Stimulated activated CD4-positive, alpha-beta T cell treated with anti-CD3 and anti-CD28 coated beads, Interleukin-4, amount 100 ng/mL, for 1 hour (primary cell): ENCODE results near the gene TNNT3.
"Not testable (repeated sequence)": the region's sequence is repeated elsewhere in the genome, so short reads cannot be mapped to it uniquely, and the experiment has no call there.

Source experiments
- DNase-seq: peaks from one replicate; pipeline ENCODE4 v3.0.0-alpha.2; 2020

TNNT3 gene

DNA sequence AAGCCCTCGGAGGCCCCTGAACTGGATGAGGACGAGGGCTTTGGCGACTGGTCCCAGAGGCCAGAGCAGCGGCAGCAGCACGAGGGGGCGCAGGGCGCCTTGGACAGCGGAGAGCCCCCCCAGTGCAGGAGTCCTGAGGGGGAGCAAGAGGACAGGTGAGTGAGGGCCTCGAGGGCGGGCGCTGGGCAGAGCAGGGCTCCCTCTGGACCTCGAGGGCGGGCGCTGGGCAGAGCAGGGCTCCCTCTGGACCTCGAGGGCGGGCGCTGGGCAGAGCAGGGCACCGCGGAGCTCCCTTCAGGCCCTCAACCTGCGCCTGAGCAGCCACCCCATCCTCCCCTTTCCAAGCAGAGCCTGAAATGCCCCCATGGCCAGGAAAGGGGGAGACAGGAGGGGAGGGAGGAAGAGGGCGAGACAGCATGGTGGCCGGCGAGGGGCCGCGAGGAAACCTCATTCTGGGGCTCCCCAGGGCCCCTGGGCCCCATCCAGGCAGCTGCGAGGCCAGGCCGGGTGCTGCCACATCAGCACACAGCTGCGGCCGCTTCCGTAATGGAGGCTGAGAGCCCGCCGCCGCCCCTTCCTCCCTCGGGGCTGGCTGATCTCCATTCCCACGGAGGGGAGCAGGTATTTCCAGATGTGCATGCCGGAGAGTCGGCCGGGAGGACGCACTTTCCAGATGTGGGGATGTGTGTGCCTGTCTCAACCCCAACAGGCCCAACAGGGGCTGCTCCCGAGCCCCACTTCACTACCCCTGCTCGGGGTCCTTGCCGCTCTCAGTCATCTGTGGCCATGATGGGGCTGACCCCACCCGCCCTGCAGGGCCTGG is 37.9 kb upstream of the TNNT3 start:
- no peak for DNase-seq

DNA sequence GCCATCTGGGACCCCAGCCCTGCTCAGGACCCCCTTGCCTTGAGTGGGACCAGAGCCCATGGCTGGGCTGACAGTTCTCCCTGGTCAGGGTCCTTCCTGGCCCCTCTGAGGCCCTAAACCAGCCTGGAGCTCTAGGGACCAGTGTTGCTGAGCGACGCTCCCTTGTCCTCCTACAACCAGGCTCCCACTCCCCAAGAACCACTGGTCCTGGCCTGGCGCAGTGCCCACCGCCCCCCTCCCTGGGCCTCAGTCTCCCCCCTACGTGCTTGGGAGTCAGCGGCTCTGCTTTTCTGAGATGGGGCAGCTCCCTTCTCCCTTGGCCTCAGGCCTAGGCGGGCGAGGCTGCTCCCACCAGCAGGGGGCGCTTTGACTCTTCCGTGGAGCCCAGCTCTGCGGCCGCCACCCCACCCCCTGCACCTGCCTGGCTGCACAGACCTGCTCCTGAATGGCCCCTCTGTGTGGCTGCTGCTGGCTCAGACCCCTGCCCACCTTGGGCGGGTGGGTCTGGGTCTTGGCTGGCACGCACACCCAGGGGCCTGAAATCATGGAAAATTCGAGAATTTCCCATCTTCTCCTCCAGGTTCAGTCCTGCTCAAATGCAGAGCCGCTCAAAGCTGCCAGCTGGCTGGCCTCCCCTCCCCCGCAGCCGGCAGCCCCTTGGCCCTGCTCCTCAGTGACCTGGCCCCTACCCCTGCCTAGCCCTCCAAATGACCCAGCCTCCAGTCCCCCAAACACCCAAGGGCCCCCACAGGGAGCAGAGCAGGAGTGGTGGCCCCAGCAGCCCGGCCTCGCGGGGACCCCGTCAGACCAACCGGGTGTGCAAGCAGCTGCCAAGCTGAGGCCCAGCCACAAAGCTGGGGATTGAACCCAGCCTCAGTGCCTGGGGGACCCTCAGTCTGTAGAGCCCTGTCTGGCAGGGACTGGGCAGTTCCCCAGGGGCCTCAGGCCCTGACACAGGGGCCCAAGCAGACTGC is 37.0 kb upstream of the TNNT3 start:
- peak; percentile 87 for DNase-seq

DNA sequence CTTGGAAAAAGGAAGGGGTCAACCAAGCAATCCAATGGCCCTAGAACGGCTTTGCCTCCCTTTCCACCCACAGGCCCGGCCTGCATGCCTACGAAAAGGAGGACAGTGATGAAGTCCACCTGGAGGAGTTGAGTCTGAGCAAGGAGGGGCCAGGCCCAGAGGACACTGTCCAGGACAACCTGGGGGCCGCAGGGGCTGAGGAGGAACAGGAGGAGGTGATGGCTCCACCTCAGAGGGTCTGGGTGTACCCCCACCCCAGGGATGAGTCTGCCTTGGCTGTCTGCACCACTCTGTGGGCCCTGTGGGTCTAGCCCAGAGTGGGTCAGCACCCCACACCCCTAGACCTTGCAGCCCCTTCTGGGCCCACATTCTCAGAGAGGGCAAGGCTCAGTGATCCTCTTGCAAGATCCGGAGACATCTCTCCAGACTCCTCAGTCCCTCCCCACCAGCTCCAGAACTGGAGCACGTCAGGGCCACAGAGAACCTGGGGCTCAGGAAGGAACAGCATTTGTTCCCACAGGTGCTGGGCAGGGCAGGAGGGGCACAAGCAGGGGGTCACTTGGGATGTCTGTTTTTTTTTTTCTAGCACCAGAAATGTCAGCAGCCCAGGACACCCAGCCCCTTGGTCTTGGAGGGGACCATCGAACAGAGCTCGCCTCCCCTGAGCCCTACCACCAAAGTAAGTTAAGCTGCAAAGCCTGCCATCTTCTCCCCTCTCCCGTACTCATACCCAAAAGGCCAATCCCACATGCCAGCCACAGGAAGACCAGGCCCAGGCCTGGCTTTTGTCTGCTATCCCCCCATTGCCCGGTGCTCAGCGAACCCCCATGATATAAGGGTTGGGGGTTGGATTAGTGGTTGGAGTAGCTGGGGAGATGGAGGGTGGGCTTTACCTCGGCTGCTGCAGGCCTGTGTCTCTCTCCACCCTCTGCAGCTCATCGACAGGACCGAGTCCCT is 35.9 kb upstream of the TNNT3 start:
- DNase-seq, result no peak

DNA sequence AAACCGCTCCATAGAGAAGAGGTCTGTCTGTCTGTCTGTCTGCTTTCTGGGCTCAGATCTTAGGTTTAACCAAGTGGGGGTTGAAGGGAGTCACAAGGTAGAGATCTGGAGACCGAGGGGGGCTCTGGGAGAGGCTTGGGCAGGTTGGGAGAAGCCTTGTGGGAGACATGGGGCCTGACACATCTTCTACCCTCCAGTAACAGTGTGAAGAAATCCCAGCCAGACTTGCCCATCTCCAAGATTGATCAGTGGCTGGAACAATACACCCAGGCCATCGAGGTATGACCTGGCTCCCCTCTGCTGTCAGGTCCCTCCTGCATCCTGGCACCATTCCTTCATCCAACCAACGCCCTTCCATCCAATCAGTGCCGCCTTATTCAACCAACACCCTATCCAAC is 35.2 kb upstream of the TNNT3 start:
- DNase-seq, result no peak

DNA sequence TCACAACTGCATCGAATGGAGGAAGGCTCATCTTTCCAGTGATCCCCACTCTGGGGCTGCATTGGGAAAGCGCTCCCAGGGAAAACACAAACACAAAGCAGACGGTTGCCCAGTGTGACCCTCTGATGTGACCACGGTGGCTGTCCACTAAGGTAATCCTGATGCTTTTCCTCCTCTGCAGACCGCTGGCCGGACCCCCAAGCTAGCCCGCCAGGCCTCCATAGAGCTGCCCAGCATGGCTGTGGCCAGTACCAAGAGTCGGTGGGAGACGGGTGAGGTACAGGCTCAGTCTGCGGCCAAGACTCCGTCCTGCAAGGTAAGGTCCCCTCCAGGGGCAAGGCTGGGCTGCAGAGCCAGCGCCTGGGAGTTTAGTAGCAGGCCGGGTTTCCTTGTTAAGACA is 33.0 kb upstream of the TNNT3 start:
- not testable (repeated sequence) for DNase-seq

DNA sequence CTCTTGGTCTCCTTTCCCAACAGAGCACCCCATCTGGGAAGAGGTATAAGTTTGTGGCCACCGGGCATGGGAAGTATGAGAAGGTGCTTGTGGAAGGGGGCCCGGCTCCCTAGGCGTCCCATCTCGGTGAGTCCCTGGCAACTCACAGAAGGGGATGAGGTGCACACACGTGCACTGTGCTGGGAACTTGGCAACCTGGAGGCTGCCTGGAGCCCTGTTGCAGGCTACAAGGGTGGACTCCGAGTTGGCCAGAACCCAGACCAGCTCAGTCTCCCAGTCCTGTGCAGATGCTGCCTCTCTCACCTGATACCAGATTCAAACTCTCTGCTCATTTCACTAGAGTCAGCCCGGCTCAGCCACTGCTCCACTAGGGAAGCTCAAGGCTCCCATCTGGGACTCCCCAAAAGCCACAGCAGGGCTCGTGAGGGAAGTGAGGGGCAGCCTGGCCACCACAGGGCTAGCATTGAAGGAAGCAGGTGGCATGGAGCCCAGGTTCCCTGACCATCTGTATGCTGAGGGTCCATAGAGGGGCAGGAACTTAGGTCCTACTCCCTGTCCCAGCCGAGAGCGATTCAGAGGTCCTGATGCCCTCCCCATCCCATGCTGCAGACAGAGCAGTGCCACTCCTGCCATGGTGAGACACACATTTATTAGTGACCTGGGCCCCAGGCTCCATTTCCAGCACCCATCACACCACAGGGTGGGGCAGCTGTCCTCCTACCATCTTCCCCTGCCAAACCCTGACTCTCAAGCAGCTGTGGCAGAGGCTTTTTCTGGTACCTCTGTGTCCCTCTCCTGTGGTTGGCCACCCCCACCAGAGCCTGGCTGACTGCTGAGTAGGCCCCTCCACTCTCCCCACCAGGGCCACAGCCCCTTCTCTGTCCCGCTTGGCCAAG is 31.8 kb upstream of the TNNT3 start:
- DNase-seq, result no peak

DNA sequence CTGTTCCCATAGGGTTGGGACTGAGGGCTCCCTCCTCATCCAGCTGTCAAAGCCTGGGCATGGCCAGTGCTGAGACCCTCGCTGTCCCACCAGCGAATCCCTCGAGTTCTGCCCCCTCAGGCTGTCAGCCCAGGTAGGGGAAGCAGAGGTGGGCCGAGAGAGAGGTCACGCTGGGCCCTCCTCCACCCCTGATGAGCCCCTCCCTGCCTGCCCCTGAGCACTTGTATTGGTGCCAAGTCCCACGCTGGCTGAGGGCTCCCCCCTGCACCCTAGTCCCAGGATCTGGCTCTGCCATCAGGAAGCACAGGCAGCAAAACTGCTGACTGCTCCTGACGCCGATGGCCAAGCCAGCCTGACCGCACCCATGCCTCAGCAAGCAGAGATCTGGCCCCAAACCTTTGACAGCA is 31.2 kb upstream of the TNNT3 start:
- DNase-seq, result no peak

DNA sequence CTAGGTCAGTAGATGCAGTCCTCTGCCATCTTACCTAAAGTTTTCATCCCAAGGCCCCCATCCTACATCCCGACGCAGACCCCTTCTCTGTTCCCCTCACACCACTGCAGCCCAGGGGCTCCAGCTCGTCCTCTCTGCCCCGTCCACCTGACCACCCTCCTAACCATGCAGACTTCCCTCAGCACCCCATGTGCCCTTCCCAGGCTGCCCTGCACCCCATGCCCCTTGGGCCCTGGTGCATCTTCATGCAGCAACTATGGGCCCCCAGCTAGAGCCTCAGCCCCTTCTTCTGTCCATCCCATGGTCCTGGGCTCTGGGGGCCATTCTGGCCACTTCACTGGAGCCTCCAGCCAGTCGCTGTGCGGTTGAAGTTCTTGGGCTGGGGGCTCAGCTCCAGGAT is 30.7 kb upstream of the TNNT3 start:
- no peak for DNase-seq

DNA sequence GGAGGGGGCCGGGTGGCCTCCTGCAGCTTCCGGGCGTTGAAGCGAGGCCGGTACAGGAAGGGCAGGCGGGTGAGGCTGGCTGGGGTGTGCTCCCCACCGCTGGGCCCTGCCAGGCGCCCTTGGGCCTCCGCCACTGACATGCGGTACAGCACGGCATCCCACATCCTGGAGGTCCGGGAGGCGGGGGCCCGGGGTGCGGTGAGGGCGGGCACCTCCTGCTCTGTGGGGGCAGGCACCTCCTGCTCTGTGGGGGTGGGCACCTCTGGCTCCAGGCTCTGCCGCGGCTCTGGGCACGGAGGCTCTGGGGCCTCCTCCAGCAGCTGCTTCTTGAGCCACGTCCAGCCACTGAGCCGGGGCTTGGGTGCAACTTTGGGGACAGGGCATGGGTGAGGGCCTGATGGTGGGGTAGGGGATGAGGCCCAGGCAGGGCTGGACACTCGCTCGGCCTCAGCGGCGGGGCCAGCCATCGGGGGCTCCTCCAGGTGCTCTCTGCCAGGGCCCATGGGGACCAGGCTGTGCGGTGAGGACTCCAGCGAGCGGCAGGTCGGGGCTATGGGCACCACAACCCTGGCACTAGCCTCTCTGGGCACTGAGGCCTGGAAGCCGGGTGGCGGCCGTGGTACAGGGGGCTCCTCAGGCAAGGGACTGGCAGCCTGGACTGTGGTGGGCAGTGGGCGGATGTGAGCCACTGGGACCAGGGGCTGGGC is 30.1 kb upstream of the TNNT3 start:
- DNase-seq, result peak; percentile 66

DNA sequence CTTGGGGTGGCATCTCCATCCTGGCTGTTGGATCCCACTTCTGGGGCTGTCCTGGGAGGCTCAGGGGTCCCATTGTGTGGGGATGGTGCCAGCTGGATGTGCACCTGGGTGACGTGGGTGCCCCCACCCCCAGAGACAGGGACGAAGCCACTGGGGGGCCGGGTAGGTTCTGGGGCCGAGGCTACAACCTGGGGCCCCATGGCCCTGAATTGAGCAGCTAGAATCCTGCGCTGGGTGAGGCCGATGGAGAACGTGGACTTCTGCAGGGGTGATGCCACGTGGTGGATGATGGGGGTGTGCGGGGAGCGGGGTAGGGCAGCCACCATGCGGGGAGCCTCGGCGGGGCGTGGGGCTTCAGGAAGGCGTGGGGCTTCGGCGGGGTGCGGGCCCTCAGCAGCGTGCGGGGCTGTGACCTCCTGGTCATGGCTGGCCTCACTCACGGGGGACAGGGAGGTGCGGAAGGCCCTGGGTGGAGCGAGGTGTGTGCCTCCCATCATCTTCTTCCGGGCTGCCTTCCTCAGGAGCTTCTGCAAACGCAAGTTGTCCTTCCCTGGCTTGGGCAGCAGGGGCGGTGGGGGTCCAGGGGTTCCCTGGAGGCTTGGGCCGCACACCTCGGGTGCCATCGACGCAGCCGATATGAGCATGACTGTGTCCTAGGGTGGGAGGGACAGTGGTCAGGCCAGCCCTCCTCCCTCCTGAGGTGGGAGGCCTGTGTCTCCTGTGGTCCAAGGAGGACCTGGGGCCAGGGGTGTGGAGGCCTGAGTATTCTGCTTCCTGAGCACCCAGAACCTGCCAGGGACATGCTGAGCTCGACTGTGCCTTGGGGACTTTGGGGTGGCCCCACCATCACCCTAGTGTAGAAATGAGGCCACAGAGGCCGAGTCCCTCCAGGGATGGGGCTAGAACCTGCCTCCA is 29.3 kb upstream of the TNNT3 start:
- DNase-seq, result peak; percentile 29

DNA sequence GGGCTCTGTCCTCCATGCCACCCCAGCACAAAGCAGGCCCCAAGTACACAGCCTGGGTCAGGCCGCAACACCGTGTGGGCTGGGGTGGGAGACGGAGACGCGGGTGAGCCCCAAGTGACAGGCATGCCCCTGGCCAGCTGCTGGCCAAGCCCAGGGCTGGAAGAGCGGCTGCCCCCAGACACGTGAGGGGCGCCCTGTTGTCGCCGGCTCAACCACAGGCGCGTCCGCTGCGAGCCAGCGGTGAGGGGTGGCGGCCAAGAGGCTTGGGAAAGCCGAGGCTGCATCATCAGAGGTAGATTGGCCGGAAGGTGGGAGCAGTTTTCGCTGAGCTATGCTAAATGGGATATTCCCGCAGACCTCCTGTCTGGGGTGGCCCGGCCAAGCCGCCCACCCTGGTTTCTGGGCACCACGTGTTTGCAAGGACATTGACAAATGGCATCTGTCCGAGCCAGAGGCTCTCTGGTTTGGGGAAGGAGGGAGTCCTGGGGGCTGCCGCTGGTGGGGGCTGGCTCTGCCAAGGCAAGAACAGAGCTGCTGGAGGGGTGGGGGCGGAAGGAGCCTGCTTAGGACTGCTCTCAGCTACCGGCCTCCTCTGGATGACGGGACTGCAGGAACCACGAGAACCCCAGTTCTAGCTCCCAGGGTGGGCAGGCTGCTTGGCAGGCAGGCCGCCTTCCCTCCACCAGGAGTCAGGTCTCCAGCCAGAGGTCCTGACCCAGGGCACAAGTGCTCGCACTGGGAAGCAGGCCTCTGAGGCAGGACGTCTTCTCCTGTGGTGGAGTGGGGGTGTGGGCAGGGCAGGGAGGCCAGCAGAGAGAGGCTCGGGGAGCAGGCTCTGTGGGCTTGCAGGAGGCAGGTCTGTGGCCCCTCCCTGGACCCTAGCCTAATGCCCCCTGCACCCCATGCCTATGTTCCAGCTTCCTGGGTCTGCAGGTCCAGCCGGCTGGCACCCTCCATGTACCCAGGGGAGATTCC is 28.4 kb upstream of the TNNT3 start:
- no peak for DNase-seq

DNA sequence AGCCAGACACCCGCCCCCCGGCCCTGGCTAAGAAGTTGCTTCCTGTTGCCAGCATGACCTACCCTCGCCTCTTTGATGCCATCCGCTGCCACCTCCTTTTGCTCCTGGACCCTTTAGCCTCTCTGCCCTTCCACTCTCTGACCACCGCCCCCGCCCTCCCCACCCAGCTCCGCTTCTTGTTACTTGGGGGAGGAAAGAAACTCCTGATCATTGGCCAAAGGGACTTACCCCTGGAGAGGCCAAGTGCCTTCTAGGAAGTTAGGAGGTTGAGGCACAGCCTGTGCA is 27.7 kb upstream of the TNNT3 start, which contains the start of gene PRR33:
TSS of gene PRR33 (minus strand) at position 65 of the 285 bp plus-strand sequence. CDS start 1,311 bp downstream, outside the sequence.
- no peak for DNase-seq

DNA sequence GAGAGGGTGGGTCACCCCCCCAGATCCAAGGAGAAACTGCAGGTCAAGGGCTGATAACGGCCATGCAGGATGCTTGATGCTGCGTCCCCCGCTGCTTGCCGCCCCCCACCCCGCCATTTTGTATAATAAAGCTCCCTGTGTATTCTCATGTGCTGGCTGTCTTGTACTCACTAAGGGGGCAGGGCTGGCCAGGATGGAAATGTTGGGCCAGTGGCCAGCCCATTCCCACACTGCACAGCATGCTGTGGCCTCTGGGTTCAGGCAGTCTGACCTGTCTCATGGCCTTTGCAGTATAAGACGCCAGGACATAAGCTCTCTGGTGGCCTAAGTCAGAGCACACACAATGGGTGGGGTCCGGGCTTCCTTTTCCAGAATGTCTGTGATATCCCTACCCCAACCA is 27.4 kb upstream of the TNNT3 start:
- DNase-seq, result no peak

DNA sequence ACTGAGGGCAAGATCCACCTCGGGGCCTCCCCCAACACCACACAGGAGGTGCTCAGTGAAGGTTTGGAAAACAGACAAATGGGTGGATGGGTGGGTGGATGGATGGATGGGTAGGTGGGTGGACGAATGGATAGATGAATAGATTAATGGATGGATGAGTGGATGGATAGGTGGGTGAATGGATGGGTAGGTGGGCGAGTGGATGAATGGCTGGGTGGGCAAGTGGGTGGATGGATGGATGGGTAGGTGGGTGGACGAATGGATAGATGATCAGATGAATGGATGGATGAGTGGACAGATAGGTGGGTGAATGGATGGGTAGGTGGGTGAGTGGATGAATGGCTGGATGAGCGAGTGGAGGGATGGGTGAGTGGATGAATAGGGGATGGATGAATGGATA is 26.9 kb upstream of the TNNT3 start:
- DNase-seq, result no peak

DNA sequence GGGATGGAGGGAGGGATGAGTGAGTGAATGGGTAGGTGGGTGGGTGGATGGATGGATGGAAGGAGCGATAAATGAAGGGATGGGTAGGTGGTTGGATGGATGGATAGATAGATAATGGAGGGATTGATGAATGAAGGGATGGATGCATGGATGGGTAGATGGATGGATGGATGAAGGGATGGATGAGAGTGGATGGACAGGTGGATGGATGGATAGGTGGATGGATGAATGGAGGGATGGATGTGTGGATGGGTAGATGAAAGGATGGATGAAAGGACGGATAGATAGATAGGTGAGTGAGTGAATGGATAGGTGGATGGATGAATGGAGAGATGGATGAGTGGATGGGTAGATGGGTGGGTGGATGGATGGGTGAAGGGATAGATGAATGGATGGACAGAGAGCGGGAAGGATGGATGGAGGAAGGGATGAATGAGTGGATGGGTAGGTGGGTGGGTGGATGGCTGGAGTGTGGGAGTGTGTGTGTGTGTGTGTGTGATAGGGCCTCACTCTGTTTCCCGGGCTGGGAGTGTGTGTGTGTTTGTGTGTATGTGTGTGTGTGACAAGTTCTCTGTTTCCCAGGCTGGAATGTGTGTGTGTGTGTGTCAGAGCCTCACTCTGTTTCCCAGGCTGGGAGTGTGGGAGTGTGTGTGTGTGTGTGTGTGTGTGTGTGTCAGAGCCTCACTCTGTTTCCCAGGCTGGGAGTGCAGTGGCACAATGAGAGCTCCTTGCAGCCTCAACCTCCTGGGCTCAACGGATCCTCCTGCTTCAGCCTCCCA is 25.7 kb upstream of the TNNT3 start:
- no peak for DNase-seq

DNA sequence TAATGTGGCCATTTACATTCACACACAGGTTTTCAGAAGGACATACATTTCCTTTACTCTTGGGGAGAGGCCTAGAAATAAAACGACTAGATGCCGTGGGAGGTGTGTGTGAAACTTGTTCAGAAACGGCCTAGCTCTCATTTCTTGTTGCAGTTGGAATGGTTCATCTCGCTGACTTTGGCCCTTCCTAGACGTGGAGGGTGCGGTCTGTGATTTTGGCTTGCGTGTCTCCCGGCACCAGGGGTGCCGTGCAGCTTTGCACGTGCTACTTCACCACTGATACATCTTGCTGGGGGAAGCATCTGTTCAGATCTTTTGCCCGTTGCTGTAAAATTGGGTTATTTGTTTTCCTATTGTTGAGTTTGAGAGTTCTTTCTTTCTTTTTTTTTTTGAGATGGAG is 24.7 kb upstream of the TNNT3 start:
- no peak for DNase-seq

DNA sequence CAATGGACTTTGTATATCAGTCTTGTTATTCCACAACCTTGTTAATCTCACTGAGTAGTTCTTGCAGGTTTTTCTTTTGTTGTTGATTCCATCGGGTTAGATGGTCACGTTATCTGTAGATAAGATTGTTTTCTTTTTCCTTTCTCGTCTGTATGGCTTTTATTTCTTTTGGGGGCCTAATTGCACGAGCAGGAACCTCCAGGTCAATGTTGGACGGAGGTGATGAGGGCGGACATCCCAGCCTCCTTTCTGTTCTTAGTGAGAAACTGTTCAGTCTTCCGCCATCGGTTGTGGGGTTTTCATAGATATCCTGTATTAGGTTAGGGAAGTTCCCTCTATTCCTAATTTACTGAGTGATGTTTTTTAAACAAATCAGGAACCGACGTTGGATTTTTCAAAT is 23.0 kb upstream of the TNNT3 start:
- no peak for DNase-seq

DNA sequence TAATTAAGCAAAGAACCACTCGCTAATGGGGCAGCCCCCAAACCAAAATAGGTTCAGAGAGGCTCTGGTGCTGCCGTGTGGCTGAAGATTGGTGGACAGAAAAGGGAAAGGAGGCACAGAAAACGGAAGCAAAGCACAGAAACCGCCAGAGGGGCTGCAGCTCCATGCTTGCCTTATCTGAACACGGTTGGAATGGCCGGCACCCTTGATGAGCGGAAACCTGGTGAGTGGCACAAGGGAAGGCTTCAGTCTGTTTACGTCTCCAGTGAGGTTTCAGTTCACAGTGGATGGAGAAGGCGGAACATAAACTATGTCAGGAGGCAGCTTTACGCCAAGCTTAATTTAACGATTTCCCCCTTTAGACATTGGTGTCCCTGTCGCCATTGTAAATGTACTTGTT is 22.6 kb upstream of the TNNT3 start:
- DNase-seq, result no peak
